Astrocyte of the cerebellum (primary cell): Measurements from ENCODE around the gene PNN.
"Not testable (repeated sequence)": the region's sequence is repeated elsewhere in the genome, so short reads cannot be mapped to it uniquely, and the experiment has no call there.

ENCODE experiments used
- DNase-seq: peaks from one replicate; pipeline ENCODE4 v3.0.0-alpha.2; 2011; ENCODE audit warnings: low read depth
- H3K4me3 ChIP-seq: 2 replicates; pipeline ENCODE4 v1.5.1; 2011; ENCODE audit warnings: mild to moderate bottlenecking, low read depth, low read length, moderate library complexity
- CTCF ChIP-seq: IDR thresholded peaks from 2 replicates; pipeline ENCODE4 v1.5.1; 2012; ENCODE audit warnings: low read length, low read depth, moderate library complexity, mild to moderate bottlenecking; ENCODE audit errors: missing control alignments
- in situ Hi-C: cut with HindIII; loops from 2 replicates; pipeline ENCODE4 v1.10.0; 2017; ENCODE audit warnings: low sequenced_read_pairs

The PNN gene

GRCh38 chr14:39181693-39182047 is 6.6 kb downstream of the PNN start:
- in situ Hi-C loops: no loop called here
- DNase-seq: no peak
- no peak overlapping the region for H3K4me3 ChIP-seq

GRCh38 chr14:39182770-39183684 is 8.0 kb downstream of the PNN start:
- in situ Hi-C loops: no loop called here
- DNase-seq: no peak
- TF ChIP-seq CTCF: no peak
- no peak overlapping the region for H3K4me3 ChIP-seq

More at GRCh38 chr14:39181693-39182047, 6.6 kb downstream of the PNN start:
- TF ChIP-seq CTCF: no peak

GRCh38 chr14:39183685-39184003 is 8.6 kb downstream of the PNN start:
- in situ Hi-C loops, DNase-seq, H3K4me3 ChIP-seq: not testable (repeated sequence)

- no peak for DNase-seq
- in situ Hi-C loops: no loop called here
- no peak for TF ChIP-seq CTCF
- H3K4me3 ChIP-seq: no peak overlapping the region
Measured at GRCh38 chr14:39184628-39185255, 9.7 kb downstream of the PNN start.

- TF ChIP-seq CTCF: no peak
- no peak for DNase-seq
- no peak overlapping the region for H3K4me3 ChIP-seq
- in situ Hi-C loops: no loop called here
Measured at GRCh38 chr14:39185256-39186049, 10.4 kb downstream of the PNN start.

GRCh38 chr14:39186941-39187525 is 12.0 kb downstream of the PNN start:
- in situ Hi-C loops: no loop called here

More at GRCh38 chr14:39186941-39187525, 12.0 kb downstream of the PNN start:
- H3K4me3 ChIP-seq: no peak overlapping the region
- DNase-seq: no peak
- no peak for TF ChIP-seq CTCF
